OCI-LY3 (cell line): ENCODE measurements around the gene PRDM16.

ENCODE experiments used
- H2AFZ ChIP-seq: fragments of 200-600, 300-600 bp; shearing (Covaris generic); 2 replicates; pipeline ENCODE4 v1.6.0; 2014; ENCODE audit warnings: antibody characterized with exemption, low read depth, low read length
- H3K27ac ChIP-seq: fragments of 200-600, 300-600 bp; sonication (generic); 2 replicates; pipeline ENCODE4 v1.5.1; 2014; ENCODE audit warnings: mild to moderate bottlenecking, low read length, moderate library complexity, mixed read lengths
- H3K27me3 ChIP-seq: fragments of 200-600, 300-600 bp; sonication (generic); 2 replicates; pipeline ENCODE4 v1.6.1; 2014; ENCODE audit warnings: low read depth, low read length, mixed read lengths
- H3K36me3 ChIP-seq: fragments of 200-600, 300-600 bp; sonication (generic); replicated peaks from 2 replicates; pipeline ENCODE3; 2014; ENCODE audit warnings: low read depth, low read length, mixed read lengths
- H3K4me1 ChIP-seq: fragments of 300-600, 200-600 bp; sonication (generic); 2 replicates; pipeline ENCODE4 v1.6.1; 2014; ENCODE audit warnings: low read length, mixed read lengths
- H3K4me2 ChIP-seq: fragments of 200-600, 300-600 bp; sonication (generic); 2 replicates; pipeline ENCODE4 v1.6.1; 2014; ENCODE audit warnings: low read length, mixed read lengths
- H3K4me3 ChIP-seq: fragments of 300-600, 200-600 bp; sonication (generic); 2 replicates; pipeline ENCODE4 v1.5.1; 2014; ENCODE audit warnings: antibody characterized with exemption, mild to moderate bottlenecking, low read length, moderate library complexity
- H3K79me2 ChIP-seq: fragments of 300-600, 200-600 bp; shearing (Covaris generic); 2 replicates; pipeline ENCODE4 v1.6.1; 2014; ENCODE audit warnings: mild to moderate bottlenecking, low read length, mixed read lengths
- H3K9ac ChIP-seq: fragments of 300-600, 200-600 bp; shearing (Covaris generic); 2 replicates; pipeline ENCODE4 v1.6.0; 2014; ENCODE audit warnings: mild to moderate bottlenecking, low read length, moderate library complexity
- H3K9me3 ChIP-seq: fragments of 200-600, 300-600 bp; shearing (Covaris generic); 2 replicates; pipeline ENCODE4 v1.6.1; 2014; ENCODE audit warnings: low read length, mixed read lengths; ENCODE audit not compliant: insufficient read depth
- H4K20me1 ChIP-seq: fragments of 200-600, 300-600 bp; sonication (generic); 2 replicates; pipeline ENCODE4 v1.6.1; 2016; ENCODE audit warnings: low read length, mixed read lengths; ENCODE audit not compliant: insufficient read depth
- CTCF ChIP-seq: fragments of 200-600, 300-600 bp; sonication (generic); IDR thresholded peaks from 2 replicates; pipeline ENCODE4 v1.5.1; 2014; ENCODE audit warnings: antibody characterized with exemption, low read length, low read depth
- EZH2phosphoT487 ChIP-seq: fragments of 200-600 bp; shearing (Covaris generic); IDR thresholded peaks from 2 replicates; pipeline ENCODE4 v1.6.1; 2018; ENCODE audit warnings: antibody characterized with exemption, mixed run types, low read depth

Gene PRDM16

GRCh38 chr1:3432306-3432705 lies 363.3 kb downstream of the PRDM16 start:
- Histone ChIP-seq H3K27me3 (no peaks in the 10 kb centered on the region), H3K79me2 (no peaks in the 10 kb centered on the region), H3K9me3 (no peaks in the 10 kb centered on the region), H3K4me3 (no peak overlapping the region), H2AFZ (no peak overlapping the region), H3K9ac (no peak overlapping the region), H4K20me1 (no peaks in the 10 kb centered on the region), H3K4me2 (no peak overlapping the region), H3K4me1 (no peaks in the 10 kb centered on the region), H3K36me3 (no peaks in the 10 kb centered on the region), H3K27ac (no peak overlapping the region)
- TF ChIP-seq EZH2phosphoT487 (no peak), CTCF (no peak)

- no peaks in the 10 kb centered on the region for H3K79me2 ChIP-seq
- H3K4me3 ChIP-seq = no peak overlapping the region
- no peak overlapping the region for H2AFZ ChIP-seq
- H3K36me3 ChIP-seq = no peaks in the 10 kb centered on the region
- H3K27me3 ChIP-seq = no peaks in the 10 kb centered on the region
- H3K9me3 ChIP-seq = no peaks in the 10 kb centered on the region
- TF ChIP-seq CTCF (no peak), EZH2phosphoT487 (no peak)
- H3K4me2 ChIP-seq = no peak overlapping the region
- no peaks in the 10 kb centered on the region for H3K4me1 ChIP-seq
- no peak overlapping the region for H3K9ac ChIP-seq
- H4K20me1 ChIP-seq = no peaks in the 10 kb centered on the region
- no peak overlapping the region for H3K27ac ChIP-seq
Observed at GRCh38 chr1:3433076-3433475, 364.1 kb downstream of the PRDM16 start.

- Histone ChIP-seq H3K4me3 (no peak overlapping the region), H2AFZ (no peak overlapping the region), H3K36me3 (no peaks in the 10 kb centered on the region), H3K79me2 (no peaks in the 10 kb centered on the region), H4K20me1 (no peaks in the 10 kb centered on the region), H3K27ac (no peak overlapping the region), H3K9me3 (no peaks in the 10 kb centered on the region), H3K4me2 (no peak overlapping the region), H3K9ac (no peak overlapping the region), H3K4me1 (no peaks in the 10 kb centered on the region), H3K27me3 (no peaks in the 10 kb centered on the region)
- TF ChIP-seq EZH2phosphoT487 (no peak), CTCF (no peak)
Observed at GRCh38 chr1:3433596-3434320, 364.8 kb downstream of the PRDM16 start.

- no peaks in the 10 kb centered on the region for H3K9me3 ChIP-seq
- no peak overlapping the region for H3K4me3 ChIP-seq
- no peaks in the 10 kb centered on the region for H4K20me1 ChIP-seq
- H3K27ac ChIP-seq = no peak overlapping the region
- no peak overlapping the region for H2AFZ ChIP-seq
- no peaks in the 10 kb centered on the region for H3K36me3 ChIP-seq
- no peak overlapping the region for H3K9ac ChIP-seq
- no peaks in the 10 kb centered on the region for H3K4me1 ChIP-seq
- no peak overlapping the region for H3K4me2 ChIP-seq
- TF ChIP-seq CTCF (no peak), EZH2phosphoT487 (no peak)
- no peaks in the 10 kb centered on the region for H3K27me3 ChIP-seq
- no peaks in the 10 kb centered on the region for H3K79me2 ChIP-seq
Observed at GRCh38 chr1:3434406-3435110, 365.6 kb downstream of the PRDM16 start.
